GM10266 (cell line): Measurements from ENCODE around the gene ZNF888.

Source experiments
- DNase-seq: peaks from one replicate; pipeline ENCODE4 v3.0.0; 2012; ENCODE audit errors: extremely low spot score
- CTCF ChIP-seq: IDR thresholded peaks from 2 replicates; pipeline ENCODE4 v1.5.1; 2012; ENCODE audit warnings: mild to moderate bottlenecking, low read depth; ENCODE audit not compliant: control insufficient read depth, insufficient read depth; ENCODE audit errors: missing control alignments

Gene ZNF888

GRCh38 chr19:52922841-52923777 lies at the start of gene ZNF888:
Gene ZNF888 (minus strand): TSS chr19:52923428. CDS start chr19:52917873, 5,555 bp downstream.
- DNase-seq: peak; percentile 88
- no peak for TF ChIP-seq CTCF

- DNase-seq: no peak
- no peak for TF ChIP-seq CTCF
Measured at GRCh38 chr19:52967772-52968171, 44.5 kb upstream of the ZNF888 start.

- DNase-seq: no peak
- no peak for TF ChIP-seq CTCF
Measured at GRCh38 chr19:52963247-52963618, 40.0 kb upstream of the ZNF888 start.

- DNase-seq: peak; percentile 95
- TF ChIP-seq CTCF: no peak
Measured at GRCh38 chr19:52962394-52963246, 39.4 kb upstream of the ZNF888 start, which contains the start of gene ZNF816. Gene ZNF816 (minus strand): TSS chr19:52962881. CDS start chr19:52956089, 6,792 bp downstream.

GRCh38 chr19:52961981-52962380 lies 38.8 kb upstream of the ZNF888 start:
- TF ChIP-seq CTCF: no peak
- no peak for DNase-seq

GRCh38 chr19:52959613-52960295 lies 36.5 kb upstream of the ZNF888 start:
- TF ChIP-seq CTCF: no peak
- no peak for DNase-seq

GRCh38 chr19:52957591-52957990 lies 34.4 kb upstream of the ZNF888 start:
- DNase-seq: no peak
- TF ChIP-seq CTCF: no peak
